ENCODE results near the gene SPEG.

The SPEG gene

DNA sequence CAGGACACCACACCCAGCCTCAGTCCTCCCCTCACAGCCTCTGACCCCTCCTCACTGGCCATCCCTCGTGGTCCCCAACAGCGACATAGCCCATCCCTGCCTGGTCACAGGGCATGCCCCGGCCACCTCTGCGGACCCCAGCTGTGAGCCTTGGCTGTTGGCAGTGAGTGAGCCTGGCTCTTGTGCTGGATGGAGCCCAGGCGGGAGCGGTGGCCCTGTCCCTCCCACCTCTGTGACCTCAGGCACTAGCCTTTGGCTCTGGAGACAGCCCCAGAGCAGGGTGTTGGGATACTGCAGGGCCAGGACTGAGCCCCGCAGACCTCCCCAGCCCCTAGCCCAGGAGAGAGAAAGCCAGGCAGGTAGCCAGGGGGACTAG is 8.6 kb upstream of the SPEG start:
- Histone ChIP-seq H3K9ac (ENCODE audit: insufficient read length, low read depth) (peak overlapping the region; percentile 33), H3K36me3 (ENCODE audit: insufficient read depth, insufficient read length, low read length) (no peaks in the 10 kb centered on the region), H3K9me3 (ENCODE audit: insufficient read depth, low read length) (no peaks in the 10 kb centered on the region), H3K4me3 (ENCODE audit: insufficient read length, low read depth) (no peak overlapping the region), H3K4me1 (ENCODE audit: insufficient read depth, insufficient read length) (peaks cover 10% of the 10 kb centered on the region), H3K27me3 (ENCODE audit: insufficient read depth, insufficient read length) (no peaks in the 10 kb centered on the region)
- DNase-seq (ENCODE audit: low read depth, low spot score) = no peak
- TF ChIP-seq YY1 (IDR thresholded peaks at IDR 0.05; ENCODE audit: insufficient read depth, insufficient read length) (no peak), ZNF274 (IDR thresholded peaks at IDR 0.05; ENCODE audit: low read depth, low read length) (no peak), SUZ12 (IDR thresholded peaks at IDR 0.05; ENCODE audit: extremely low read depth, insufficient read depth, insufficient read length) (no peak)

- DNase-seq (ENCODE audit: low read depth, low spot score) = no peak
- Histone ChIP-seq H3K4me3 (ENCODE audit: insufficient read length, low read depth) (no peak overlapping the region), H3K4me1 (ENCODE audit: insufficient read depth, insufficient read length) (peaks cover 10% of the 10 kb centered on the region), H3K27me3 (ENCODE audit: insufficient read depth, insufficient read length) (no peaks in the 10 kb centered on the region), H3K9ac (ENCODE audit: insufficient read length, low read depth) (no peak overlapping the region), H3K36me3 (ENCODE audit: insufficient read depth, insufficient read length, low read length) (no peaks in the 10 kb centered on the region), H3K9me3 (ENCODE audit: insufficient read depth, low read length) (no peaks in the 10 kb centered on the region)
- TF ChIP-seq ZNF274 (IDR thresholded peaks at IDR 0.05; ENCODE audit: low read depth, low read length) (no peak), SUZ12 (IDR thresholded peaks at IDR 0.05; ENCODE audit: extremely low read depth, insufficient read depth, insufficient read length) (no peak), YY1 (IDR thresholded peaks at IDR 0.05; ENCODE audit: insufficient read depth, insufficient read length) (no peak)
These were observed 8.0 kb upstream of the SPEG start for GRCh38 chr2:219426534-219427136.

GRCh38 chr2:219428469-219428868 is 6.2 kb upstream of the SPEG start:
- Histone ChIP-seq H3K36me3 (ENCODE audit: insufficient read depth, insufficient read length, low read length) (no peaks in the 10 kb centered on the region), H3K9ac (ENCODE audit: insufficient read length, low read depth) (no peak overlapping the region), H3K9me3 (ENCODE audit: insufficient read depth, low read length) (no peaks in the 10 kb centered on the region), H3K27me3 (ENCODE audit: insufficient read depth, insufficient read length) (peaks cover 2% of the 10 kb centered on the region), H3K4me3 (ENCODE audit: insufficient read length, low read depth) (no peak overlapping the region), H3K4me1 (ENCODE audit: insufficient read depth, insufficient read length) (peaks cover 10% of the 10 kb centered on the region)
- no peak for DNase-seq (ENCODE audit: low read depth, low spot score)
- TF ChIP-seq YY1 (IDR thresholded peaks at IDR 0.05; ENCODE audit: insufficient read depth, insufficient read length) = no peak
- no peak for TF ChIP-seq ZNF274 (IDR thresholded peaks at IDR 0.05; ENCODE audit: low read depth, low read length)
- no peak for TF ChIP-seq SUZ12 (IDR thresholded peaks at IDR 0.05; ENCODE audit: extremely low read depth, insufficient read depth, insufficient read length)

DNA sequence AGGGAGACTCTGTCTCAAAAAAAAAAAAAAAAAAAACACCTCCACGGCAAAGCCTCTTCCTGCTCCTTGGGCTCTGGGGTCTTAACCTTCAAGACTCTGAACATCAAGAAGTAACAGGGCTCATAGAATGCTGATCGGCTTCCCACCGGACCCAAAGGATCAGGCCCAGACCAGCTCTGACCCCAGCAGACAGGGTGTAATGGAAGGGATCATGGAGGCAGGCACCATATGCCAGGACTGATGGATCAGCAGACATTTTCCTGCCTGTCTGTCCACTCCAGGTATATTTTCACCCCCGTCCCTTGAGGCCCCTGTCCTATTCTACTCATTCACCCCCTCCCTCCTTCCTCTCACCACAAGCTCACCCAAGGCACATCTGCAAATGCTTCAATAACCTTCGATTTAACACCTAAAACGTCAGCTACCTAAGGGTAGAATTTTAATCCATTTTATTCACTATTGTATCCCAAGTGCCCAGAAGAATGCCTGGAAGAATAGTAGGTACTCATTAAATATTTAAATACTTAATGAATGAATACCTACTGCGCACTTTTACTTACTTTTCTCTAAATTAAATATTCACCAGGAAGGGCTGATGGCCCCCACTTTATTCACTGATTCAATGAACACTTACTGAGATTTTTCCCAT is 4.6 kb upstream of the SPEG start:
- no peak for TF ChIP-seq ZNF274 (IDR thresholded peaks at IDR 0.05; ENCODE audit: low read depth, low read length)
- no peak for TF ChIP-seq SUZ12 (IDR thresholded peaks at IDR 0.05; ENCODE audit: extremely low read depth, insufficient read depth, insufficient read length)
- TF ChIP-seq YY1 (IDR thresholded peaks at IDR 0.05; ENCODE audit: insufficient read depth, insufficient read length) = no peak
- Histone ChIP-seq H3K4me1 (ENCODE audit: insufficient read depth, insufficient read length) (peaks cover 10% of the 10 kb centered on the region), H3K27me3 (ENCODE audit: insufficient read depth, insufficient read length) (peaks cover 8% of the 10 kb centered on the region), H3K36me3 (ENCODE audit: insufficient read depth, insufficient read length, low read length) (no peaks in the 10 kb centered on the region), H3K4me3 (ENCODE audit: insufficient read length, low read depth) (no peak overlapping the region), H3K9me3 (ENCODE audit: insufficient read depth, low read length) (no peaks in the 10 kb centered on the region), H3K9ac (ENCODE audit: insufficient read length, low read depth) (no peak overlapping the region)
- DNase-seq (ENCODE audit: low read depth, low spot score) = no peak

- no peaks in the 10 kb centered on the region for H3K36me3 ChIP-seq (ENCODE audit: insufficient read depth, insufficient read length, low read length)
- H3K27me3 ChIP-seq (ENCODE audit: insufficient read depth, insufficient read length) = peaks cover 17% of the 10 kb centered on the region
- no peak for DNase-seq (ENCODE audit: low read depth, low spot score)
- H3K9me3 ChIP-seq (ENCODE audit: insufficient read depth, low read length) = no peaks in the 10 kb centered on the region
- H3K9ac ChIP-seq (ENCODE audit: insufficient read length, low read depth) = no peak overlapping the region
- no peak overlapping the region for H3K4me3 ChIP-seq (ENCODE audit: insufficient read length, low read depth)
- TF ChIP-seq YY1 (IDR thresholded peaks at IDR 0.05; ENCODE audit: insufficient read depth, insufficient read length) = no peak
- H3K4me1 ChIP-seq (ENCODE audit: insufficient read depth, insufficient read length) = peaks cover 13% of the 10 kb centered on the region
These were observed 3.7 kb upstream of the SPEG start for GRCh38 chr2:219430633-219431615.

DNA sequence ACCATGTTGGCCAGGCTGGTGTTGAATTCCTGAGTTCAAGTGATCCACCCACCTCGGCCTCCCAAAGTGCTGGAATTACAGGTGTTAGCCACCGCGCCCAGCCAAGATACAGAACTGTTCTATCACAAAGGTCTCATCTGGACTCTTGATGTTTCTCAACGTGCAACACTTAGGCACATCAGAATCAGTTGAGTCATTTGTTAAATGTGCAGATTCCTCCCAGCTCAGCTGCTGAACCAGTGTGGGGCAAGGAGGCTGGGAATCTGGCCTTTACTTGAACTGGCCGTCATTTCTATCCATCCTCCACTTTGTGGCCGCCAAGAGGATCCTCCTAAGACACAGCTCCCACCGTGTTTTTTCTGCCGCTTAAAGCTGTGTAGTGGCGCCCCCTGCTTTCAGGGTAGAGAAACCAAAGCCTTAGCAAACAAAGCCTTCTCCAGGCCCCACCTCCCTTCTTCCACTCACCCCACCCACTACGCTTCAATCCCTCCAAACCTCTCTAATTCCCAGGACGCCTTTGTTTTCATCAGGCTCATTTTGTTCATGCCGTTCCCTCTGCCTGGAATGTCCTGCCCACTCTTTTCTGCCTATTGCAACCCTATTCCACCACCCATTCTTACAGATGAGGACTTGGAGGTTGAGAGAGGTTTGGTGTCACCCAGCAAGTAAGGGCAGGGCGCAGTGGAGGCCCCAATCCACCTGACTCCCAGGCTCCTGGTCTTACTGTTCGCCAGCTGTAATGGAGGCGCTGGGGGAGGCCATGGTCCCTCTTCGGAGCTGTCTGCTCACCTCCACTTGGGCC is 776 bp upstream of the SPEG start:
- DNase-seq (ENCODE audit: low read depth, low spot score) = peak; percentile 87
- TF ChIP-seq ZNF274 (IDR thresholded peaks at IDR 0.05; ENCODE audit: low read depth, low read length) (no peak), YY1 (IDR thresholded peaks at IDR 0.05; ENCODE audit: insufficient read depth, insufficient read length) (peak; percentile 51), SUZ12 (IDR thresholded peaks at IDR 0.05; ENCODE audit: extremely low read depth, insufficient read depth, insufficient read length) (no peak)
- Histone ChIP-seq H3K36me3 (ENCODE audit: insufficient read depth, insufficient read length, low read length) (no peaks in the 10 kb centered on the region), H3K9ac (ENCODE audit: insufficient read length, low read depth) (peak overlapping the region; percentile 78), H3K27me3 (ENCODE audit: insufficient read depth, insufficient read length) (peaks cover 46% of the 10 kb centered on the region), H3K9me3 (ENCODE audit: insufficient read depth, low read length) (no peaks in the 10 kb centered on the region), H3K4me3 (ENCODE audit: insufficient read length, low read depth) (peak overlapping the region; percentile 42), H3K4me1 (ENCODE audit: insufficient read depth, insufficient read length) (peaks cover 9% of the 10 kb centered on the region)
